Neuronal stem cell (in vitro differentiated cells): ENCODE data around the gene ULK2.
"Not testable (repeated sequence)": the region's sequence is repeated elsewhere in the genome, so short reads cannot be mapped to it uniquely, and the experiment has no call there.

Source experiments
- DNase-seq: peaks from one replicate; pipeline ENCODE4 v3.0.0-alpha.2; 2013; ENCODE audit warnings: low spot score
- H2AFZ ChIP-seq: one replicate; pipeline ENCODE4 v1.6.1; 2013; ENCODE audit warnings: mild to moderate bottlenecking, low read length, inconsistent platforms
- H2AK5ac ChIP-seq: 2 replicates; pipeline ENCODE4 v1.6.1; 2013; ENCODE audit warnings: low read depth, mild to moderate bottlenecking, inconsistent platforms, low read length, moderate library complexity, mixed read lengths
- H2BK120ac ChIP-seq: 2 replicates; pipeline ENCODE4 v1.6.1; 2013; ENCODE audit warnings: low read depth, mild to moderate bottlenecking, inconsistent platforms, low read length, moderate library complexity, mixed read lengths
- H2BK12ac ChIP-seq: one replicate; pipeline ENCODE4 v1.6.1; 2013; ENCODE audit warnings: low read length, inconsistent platforms
- H2BK15ac ChIP-seq: 2 replicates; pipeline ENCODE4 v1.6.1; 2013; ENCODE audit warnings: mild to moderate bottlenecking, low read length, inconsistent platforms, mixed read lengths
- H2BK5ac ChIP-seq: one replicate; pipeline ENCODE4 v1.6.1; 2013; ENCODE audit warnings: inconsistent platforms, mild to moderate bottlenecking, low read length, moderate library complexity
- H3K14ac ChIP-seq: one replicate; pipeline ENCODE4 v1.6.1; 2013; ENCODE audit warnings: low read length, inconsistent platforms
- H3K18ac ChIP-seq: 2 replicates; pipeline ENCODE4 v1.6.1; 2013; ENCODE audit warnings: low read length, inconsistent platforms
- H3K23ac ChIP-seq: 2 replicates; pipeline ENCODE4 v1.6.1; 2013; ENCODE audit warnings: low read depth, mild to moderate bottlenecking, mixed read lengths, low read length, inconsistent platforms; ENCODE audit not compliant: poor library complexity
- H3K27ac ChIP-seq: replicated peaks from 3 replicates; pipeline ENCODE4 v1.5.1; 2013; ENCODE audit warnings: low read length, inconsistent platforms
- H3K27me3 ChIP-seq, 3 experiments: 2 replicates each; pipeline ENCODE4 v1.6.1; 2013; ENCODE audit warnings: low read length in 3 of 3, mild to moderate bottlenecking in 2 of 3, inconsistent platforms in 1 of 3, low read depth in 1 of 3, mixed read lengths in 1 of 3, moderate library complexity in 1 of 3; ENCODE audit not compliant: control insufficient read depth in 3 of 3, insufficient read depth in 3 of 3
- H3K36me3 ChIP-seq, 2 donors: replicated peaks in 1 of 2; 2 replicates each; pipeline ENCODE4 v1.6.1; 2013; ENCODE audit warnings: low read length in 2 of 2; ENCODE audit not compliant: control insufficient read depth in 2 of 2, insufficient read depth in 2 of 2
- H3K4ac ChIP-seq: 2 replicates; pipeline ENCODE4 v1.6.1; 2013; ENCODE audit warnings: inconsistent platforms, mild to moderate bottlenecking, low read length, moderate library complexity
- H3K4me1 ChIP-seq, 2 donors: 1 replicate in 1 of 2; 2 replicates in 1 of 2; pipeline ENCODE4 v1.6.1; 2013; ENCODE audit warnings: low read length in 2 of 2, low read depth in 1 of 2; ENCODE audit not compliant: control insufficient read depth in 2 of 2, insufficient read depth in 1 of 2
- H3K4me2 ChIP-seq: one replicate; pipeline ENCODE4 v1.6.1; 2013; ENCODE audit warnings: mild to moderate bottlenecking, low read length, inconsistent platforms; ENCODE audit not compliant: insufficient read depth, poor library complexity, severe bottlenecking
- H3K4me3 ChIP-seq, 2 donors: 2 replicates each; pipeline ENCODE4 v1.5.1; 2013; ENCODE audit warnings: low read length in 2 of 2, mild to moderate bottlenecking in 2 of 2, inconsistent platforms in 1 of 2, moderate library complexity in 1 of 2
- H3K79me1 ChIP-seq: one replicate; pipeline ENCODE4 v1.6.1; 2013; ENCODE audit warnings: low read depth, mild to moderate bottlenecking, inconsistent platforms, low read length, moderate library complexity
- H3K9ac ChIP-seq: one replicate; pipeline ENCODE4 v1.6.1; 2013; ENCODE audit warnings: mild to moderate bottlenecking, low read depth, low read length, inconsistent platforms; ENCODE audit not compliant: poor library complexity
- H3K9me3 ChIP-seq, 2 donors: replicated peaks in 1 of 2; 2 replicates each; pipeline versions ENCODE3 to v1.6.1; 2013; ENCODE audit warnings: low read length in 2 of 2, mild to moderate bottlenecking in 2 of 2, inconsistent platforms in 1 of 2, low read depth in 1 of 2, mixed read lengths in 1 of 2, moderate library complexity in 1 of 2; ENCODE audit not compliant: control insufficient read depth in 2 of 2, insufficient read depth in 1 of 2
- H4K8ac ChIP-seq: one replicate; pipeline ENCODE4 v1.6.1; 2013; ENCODE audit warnings: low read depth, mild to moderate bottlenecking, inconsistent platforms, low read length, moderate library complexity
- H4K91ac ChIP-seq: one replicate; pipeline ENCODE4 v1.6.1; 2013; ENCODE audit warnings: low read length, low read depth, mild to moderate bottlenecking, inconsistent platforms; ENCODE audit not compliant: poor library complexity
- WGBS, 2 donors: extraction: QIAGEN DNeasy Blood & Tissue Kit; methylation state at CpG; one replicate each; pipeline ENCODE4 v1.1.7; 2013; ENCODE audit warnings: missing lambda C conversion rate in 2 of 2, mixed read lengths in 1 of 2; ENCODE audit not compliant: insufficient read length in 2 of 2, insufficient replicate concordance in 1 of 2; ENCODE audit errors: extremely low coverage in 2 of 2; 5-methylcytosine and 5-hydroxymethylcytosine counted together

Gene ULK2

GRCh38 chr17:19763991-19764390 lies 103.7 kb downstream of the ULK2 start:
- H3K27ac ChIP-seq, H3K36me3 ChIP-seq, H3K23ac ChIP-seq, H2BK5ac ChIP-seq, H2BK120ac ChIP-seq, DNase-seq, H4K8ac ChIP-seq, H3K4me2 ChIP-seq, H2BK12ac ChIP-seq, H3K9ac ChIP-seq, H3K14ac ChIP-seq, H3K4me3 ChIP-seq, H3K9me3 ChIP-seq, H2BK15ac ChIP-seq, H3K4ac ChIP-seq, H2AFZ ChIP-seq, H3K18ac ChIP-seq, H4K91ac ChIP-seq, H2AK5ac ChIP-seq, H3K4me1 ChIP-seq, H3K79me1 ChIP-seq: not testable (repeated sequence)
- peaks cover 0 to 15% (median 0%) of the 10 kb centered on the region in 3 experiments for H3K27me3 ChIP-seq
- no CpG with 5 or more reads among the region's 6 CpGs for WGBS, 2 donors

DNA sequence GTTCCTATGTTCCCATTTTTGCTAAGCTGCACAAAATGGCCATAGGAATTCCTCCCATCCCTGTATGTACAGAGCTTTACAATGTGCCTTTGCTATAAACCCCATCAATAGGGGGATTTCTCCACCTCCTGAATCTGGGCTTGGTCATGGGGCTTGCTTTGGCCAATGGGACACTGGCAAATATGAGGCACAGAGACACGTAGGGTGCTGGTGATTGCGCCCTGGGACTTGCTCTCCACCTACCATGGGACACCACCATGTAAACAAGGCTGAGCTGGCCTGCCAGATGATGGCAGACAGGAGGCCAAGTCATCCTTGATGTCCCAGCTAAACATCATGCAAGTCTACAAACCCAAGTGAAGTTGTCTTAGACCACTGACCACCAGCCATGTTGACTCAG lies 104.3 kb downstream of the ULK2 start:
- no peak overlapping the region for H3K4ac ChIP-seq

GRCh38 chr17:19762515-19762961 lies 105.2 kb downstream of the ULK2 start:
- WGBS, 2 donors: no CpG with 5 or more reads among the region's 15 CpGs
- peak overlapping the region; percentile 1 for H3K23ac ChIP-seq
- H4K8ac ChIP-seq: peak overlapping the region; percentile 68
- H3K9me3 ChIP-seq: peaks cover 0 to 3% of the 10 kb centered on the region in 2 donors
- no peaks in the 10 kb centered on the region for H3K4me1 ChIP-seq
- peak; percentile 52 for DNase-seq
- H2AK5ac ChIP-seq: no peak overlapping the region
- peak overlapping the region; percentile 81 for H2AFZ ChIP-seq
- H3K14ac ChIP-seq: no peak overlapping the region
- H2BK15ac ChIP-seq: no peak overlapping the region
- H3K4me2 ChIP-seq: no peak overlapping the region
- no peak overlapping the region for H2BK120ac ChIP-seq
- H3K27me3 ChIP-seq: peaks cover 0 to 15% (median 0%) of the 10 kb centered on the region in 3 experiments
- no peak overlapping the region for H2BK5ac ChIP-seq
- H3K4ac ChIP-seq: no peak overlapping the region
- no peaks in the 10 kb centered on the region for H3K36me3 ChIP-seq
- no peak overlapping the region for H2BK12ac ChIP-seq
- no peak overlapping the region for H3K4me3 ChIP-seq
- H3K27ac ChIP-seq: no peak overlapping the region
- H3K79me1 ChIP-seq: no peaks in the 10 kb centered on the region
- H3K18ac ChIP-seq: peak overlapping the region; percentile 52
- H3K9ac ChIP-seq: no peak overlapping the region
- no peak overlapping the region for H4K91ac ChIP-seq

More for the DNA sequence above, 104.3 kb downstream of the ULK2 start:
- Histone ChIP-seq H4K8ac (no peak overlapping the region), H3K27me3 (peaks cover 0 to 15% (median 0%) of the 10 kb centered on the region in 3 experiments), H3K36me3 (no peaks in the 10 kb centered on the region), H2BK120ac (no peak overlapping the region), H3K4me3 (no peak overlapping the region), H2BK5ac (no peak overlapping the region), H3K9ac (no peak overlapping the region), H3K18ac (no peak overlapping the region), H3K27ac (no peak overlapping the region), H4K91ac (no peak overlapping the region), H3K4me2 (no peak overlapping the region), H2AK5ac (no peak overlapping the region), H2BK12ac (no peak overlapping the region), H3K79me1 (no peaks in the 10 kb centered on the region), H3K9me3 (peaks cover 0 to 3% of the 10 kb centered on the region in 2 donors), H3K14ac (no peak overlapping the region), H3K4me1 (no peaks in the 10 kb centered on the region), H3K23ac (no peak overlapping the region), H2AFZ (no peak overlapping the region), H2BK15ac (no peak overlapping the region)
- WGBS, 2 donors: no CpG with 5 or more reads among the region's 2 CpGs
- no peak for DNase-seq

DNA sequence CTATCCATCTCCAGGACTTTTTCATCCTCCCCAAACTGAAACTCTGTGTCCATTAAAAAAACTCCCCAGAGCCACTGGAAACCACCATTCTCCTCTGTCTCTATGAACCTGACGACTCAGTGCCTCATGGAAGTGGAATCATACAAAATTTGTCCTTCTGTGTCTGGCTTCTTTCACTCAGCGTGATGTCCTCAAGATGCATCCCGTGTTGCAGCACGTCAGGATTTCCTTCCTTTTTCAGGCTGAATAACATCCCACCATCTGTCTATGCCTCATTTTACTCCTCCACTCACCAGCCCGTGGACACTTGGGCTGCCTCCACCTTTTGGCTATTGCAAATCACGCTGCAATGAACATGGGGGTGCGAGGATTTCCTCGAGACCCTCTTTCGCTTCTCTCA lies 107.0 kb downstream of the ULK2 start:
- Histone ChIP-seq H3K14ac (no peak overlapping the region), H3K9me3 (peaks cover 0 to 3% of the 10 kb centered on the region in 2 donors), H2BK120ac (no peak overlapping the region), H2BK5ac (no peak overlapping the region), H3K4me2 (no peak overlapping the region), H2BK15ac (no peak overlapping the region), H3K9ac (no peak overlapping the region), H4K91ac (no peak overlapping the region), H3K36me3 (no peaks in the 10 kb centered on the region), H3K4ac (no peak overlapping the region), H2AK5ac (no peak overlapping the region), H3K79me1 (no peaks in the 10 kb centered on the region), H2AFZ (no peak overlapping the region), H2BK12ac (no peak overlapping the region), H3K18ac (no peak overlapping the region), H3K27me3 (peaks cover 0 to 18% (median 0%) of the 10 kb centered on the region in 3 experiments), H3K4me3 (no peak overlapping the region), H3K23ac (no peak overlapping the region), H3K4me1 (no peaks in the 10 kb centered on the region), H3K27ac (no peak overlapping the region), H4K8ac (no peak overlapping the region)
- no CpG with 5 or more reads among the region's 9 CpGs for WGBS, 2 donors
- no peak for DNase-seq
